IPS-18a (cell line): ENCODE data around the gene SDR9C7.
"Not testable (repeated sequence)": the region's sequence is repeated elsewhere in the genome, so short reads cannot be mapped to it uniquely, and the experiment has no call there.

Source experiments
- H3K27ac ChIP-seq: one replicate; pipeline ENCODE4 v1.5.1; 2013; ENCODE audit warnings: low read length
- H3K27me3 ChIP-seq: one replicate; pipeline ENCODE4 v1.6.1; 2013; ENCODE audit warnings: mild to moderate bottlenecking, low read length; ENCODE audit not compliant: control insufficient read depth, insufficient read depth
- H3K36me3 ChIP-seq: one replicate; pipeline ENCODE4 v1.6.1; 2013; ENCODE audit warnings: low read depth, low read length; ENCODE audit not compliant: control insufficient read depth
- H3K4me1 ChIP-seq: one replicate; pipeline ENCODE4 v1.6.1; 2013; ENCODE audit warnings: low read depth, low read length; ENCODE audit not compliant: control insufficient read depth
- H3K4me3 ChIP-seq: one replicate; pipeline ENCODE4 v1.5.1; 2013; ENCODE audit warnings: low read length
- H3K9ac ChIP-seq: one replicate; pipeline ENCODE4 v1.6.1; 2013; ENCODE audit warnings: mild to moderate bottlenecking, low read length, moderate library complexity
- H3K9me3 ChIP-seq: one replicate; pipeline ENCODE4 v1.6.1; 2013; ENCODE audit warnings: low read depth, low read length; ENCODE audit not compliant: control insufficient read depth

The SDR9C7 gene

GRCh38 chr12:56948457-56948777 is 14.2 kb upstream of the SDR9C7 start:
- Histone ChIP-seq H3K36me3 (no peaks in the 10 kb centered on the region), H3K4me1 (no peaks in the 10 kb centered on the region), H3K9ac (no peak overlapping the region), H3K4me3 (no peak overlapping the region), H3K27me3 (no peaks in the 10 kb centered on the region), H3K9me3 (no peaks in the 10 kb centered on the region), H3K27ac (no peak overlapping the region)

GRCh38 chr12:56947633-56948456 is 13.6 kb upstream of the SDR9C7 start:
- Histone ChIP-seq H3K27me3 (no peaks in the 10 kb centered on the region), H3K36me3 (no peaks in the 10 kb centered on the region), H3K9me3 (no peaks in the 10 kb centered on the region), H3K27ac (no peak overlapping the region), H3K4me3 (no peak overlapping the region), H3K9ac (no peak overlapping the region), H3K4me1 (no peaks in the 10 kb centered on the region)

- Histone ChIP-seq H3K9ac (no peak overlapping the region), H3K27me3 (no peaks in the 10 kb centered on the region), H3K27ac (no peak overlapping the region), H3K4me3 (no peak overlapping the region), H3K9me3 (no peaks in the 10 kb centered on the region), H3K4me1 (no peaks in the 10 kb centered on the region), H3K36me3 (no peaks in the 10 kb centered on the region)
These were observed 9.7 kb upstream of the SDR9C7 start for GRCh38 chr12:56943878-56944277.

- not testable (repeated sequence) for H3K36me3 ChIP-seq, H3K9me3 ChIP-seq, H3K9ac ChIP-seq, H3K4me3 ChIP-seq, H3K27me3 ChIP-seq, H3K4me1 ChIP-seq, H3K27ac ChIP-seq
These were observed 9.2 kb upstream of the SDR9C7 start for GRCh38 chr12:56943374-56943773.

GRCh38 chr12:56941299-56942017 is 7.2 kb upstream of the SDR9C7 start:
- no peak overlapping the region for H3K9ac ChIP-seq
- no peak overlapping the region for H3K27ac ChIP-seq
- H3K4me1 ChIP-seq, result no peaks in the 10 kb centered on the region
- no peaks in the 10 kb centered on the region for H3K27me3 ChIP-seq
- no peak overlapping the region for H3K4me3 ChIP-seq
- H3K9me3 ChIP-seq, result no peaks in the 10 kb centered on the region
- H3K36me3 ChIP-seq, result no peaks in the 10 kb centered on the region

GRCh38 chr12:56940942-56941298 is 6.7 kb upstream of the SDR9C7 start:
- H3K4me1 ChIP-seq, H3K9me3 ChIP-seq, H3K9ac ChIP-seq, H3K27ac ChIP-seq, H3K4me3 ChIP-seq, H3K27me3 ChIP-seq, H3K36me3 ChIP-seq: not testable (repeated sequence)

GRCh38 chr12:56935752-56936151 is 1.5 kb upstream of the SDR9C7 start:
- H3K27me3 ChIP-seq, result no peaks in the 10 kb centered on the region
- no peak overlapping the region for H3K9ac ChIP-seq
- no peak overlapping the region for H3K27ac ChIP-seq
- no peak overlapping the region for H3K4me3 ChIP-seq
- peaks cover 8% of the 10 kb centered on the region for H3K4me1 ChIP-seq
- H3K36me3 ChIP-seq, result no peaks in the 10 kb centered on the region
- H3K9me3 ChIP-seq, result no peaks in the 10 kb centered on the region

GRCh38 chr12:56935157-56935556 is 949 bp upstream of the SDR9C7 start:
- Histone ChIP-seq H3K9ac (no peak overlapping the region), H3K4me3 (no peak overlapping the region), H3K9me3 (no peaks in the 10 kb centered on the region), H3K27ac (no peak overlapping the region), H3K36me3 (no peaks in the 10 kb centered on the region), H3K4me1 (peaks cover 8% of the 10 kb centered on the region), H3K27me3 (no peaks in the 10 kb centered on the region)

- Histone ChIP-seq H3K36me3 (no peaks in the 10 kb centered on the region), H3K9ac (no peak overlapping the region), H3K27ac (no peak overlapping the region), H3K27me3 (no peaks in the 10 kb centered on the region), H3K9me3 (no peaks in the 10 kb centered on the region), H3K4me1 (peaks cover 13% of the 10 kb centered on the region), H3K4me3 (no peak overlapping the region)
These were observed 1.3 kb downstream of the SDR9C7 start for GRCh38 chr12:56932867-56933266.

GRCh38 chr12:56932146-56932545 is 2.1 kb downstream of the SDR9C7 start:
- H3K27ac ChIP-seq, result no peak overlapping the region
- peaks cover 16% of the 10 kb centered on the region for H3K4me1 ChIP-seq
- H3K36me3 ChIP-seq, result no peaks in the 10 kb centered on the region
- H3K9me3 ChIP-seq, result no peaks in the 10 kb centered on the region
- no peak overlapping the region for H3K9ac ChIP-seq
- H3K27me3 ChIP-seq, result no peaks in the 10 kb centered on the region
- H3K4me3 ChIP-seq, result no peak overlapping the region

GRCh38 chr12:56931474-56931978 is 2.7 kb downstream of the SDR9C7 start:
- H3K4me1 ChIP-seq, result peaks cover 16% of the 10 kb centered on the region
- no peaks in the 10 kb centered on the region for H3K27me3 ChIP-seq
- no peak overlapping the region for H3K4me3 ChIP-seq
- no peak overlapping the region for H3K9ac ChIP-seq
- no peaks in the 10 kb centered on the region for H3K36me3 ChIP-seq
- no peak overlapping the region for H3K27ac ChIP-seq
- no peaks in the 10 kb centered on the region for H3K9me3 ChIP-seq

- Histone ChIP-seq H3K4me3 (no peak overlapping the region), H3K27ac (no peak overlapping the region), H3K27me3 (no peaks in the 10 kb centered on the region), H3K4me1 (peaks cover 16% of the 10 kb centered on the region), H3K9me3 (no peaks in the 10 kb centered on the region), H3K36me3 (no peaks in the 10 kb centered on the region), H3K9ac (no peak overlapping the region)
These were observed 4.0 kb downstream of the SDR9C7 start for GRCh38 chr12:56930241-56930640.
